Activated CD4-positive, alpha-beta T cell treated with anti-CD3 and anti-CD28 coated beads, Interleukin-2, Interleukin-6, amounts not matched to agents 100 ng/mL and 50 ng/mL, durations not matched to agents 16 hours and 8 hours (primary cell): ENCODE results near the gene NCLN.
"Not testable (repeated sequence)": the region's sequence is repeated elsewhere in the genome, so short reads cannot be mapped to it uniquely, and the experiment has no call there.

Experiments
- DNase-seq: peaks from one replicate; pipeline ENCODE4 v3.0.0-alpha.2; 2020

NCLN gene

DNA sequence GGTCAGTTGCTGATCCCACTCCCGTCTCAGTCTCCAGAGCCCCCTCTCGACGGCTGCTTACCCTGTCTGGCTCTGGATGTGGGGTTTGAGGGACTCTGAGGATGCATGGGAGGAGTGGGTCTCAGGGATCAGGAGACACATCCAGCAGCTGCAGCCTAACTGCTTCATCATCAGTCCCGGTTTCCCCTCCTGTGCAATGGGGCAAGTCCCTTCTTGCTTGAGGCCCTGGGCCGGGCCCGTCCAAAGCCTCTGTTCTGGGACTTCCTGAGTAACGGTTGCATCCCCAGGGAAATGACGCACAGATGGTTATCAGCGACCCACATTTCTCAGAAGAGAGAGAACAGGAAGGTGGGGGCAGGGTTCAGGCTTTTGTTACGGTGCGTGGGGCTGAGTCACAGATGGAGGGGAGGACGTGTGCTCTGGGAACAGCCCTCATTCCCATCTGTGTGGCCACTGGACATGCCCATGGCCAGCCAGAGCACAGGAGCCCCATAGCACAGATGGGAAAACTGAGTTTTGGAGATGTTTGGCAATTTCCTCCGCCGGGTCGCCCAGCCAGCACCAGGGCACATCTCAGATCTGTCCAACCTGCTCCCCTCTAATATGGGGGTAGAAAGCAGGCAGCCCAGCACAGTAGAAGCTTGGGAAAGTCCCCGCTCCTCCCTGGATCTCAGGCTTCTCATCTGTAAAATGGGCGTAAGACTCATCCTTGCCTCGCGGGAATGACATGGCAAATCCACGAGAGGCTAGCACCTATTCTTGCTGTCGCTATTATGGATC, 30.6 kb upstream of the NCLN start:
- DNase-seq, result peak; percentile 94

DNA sequence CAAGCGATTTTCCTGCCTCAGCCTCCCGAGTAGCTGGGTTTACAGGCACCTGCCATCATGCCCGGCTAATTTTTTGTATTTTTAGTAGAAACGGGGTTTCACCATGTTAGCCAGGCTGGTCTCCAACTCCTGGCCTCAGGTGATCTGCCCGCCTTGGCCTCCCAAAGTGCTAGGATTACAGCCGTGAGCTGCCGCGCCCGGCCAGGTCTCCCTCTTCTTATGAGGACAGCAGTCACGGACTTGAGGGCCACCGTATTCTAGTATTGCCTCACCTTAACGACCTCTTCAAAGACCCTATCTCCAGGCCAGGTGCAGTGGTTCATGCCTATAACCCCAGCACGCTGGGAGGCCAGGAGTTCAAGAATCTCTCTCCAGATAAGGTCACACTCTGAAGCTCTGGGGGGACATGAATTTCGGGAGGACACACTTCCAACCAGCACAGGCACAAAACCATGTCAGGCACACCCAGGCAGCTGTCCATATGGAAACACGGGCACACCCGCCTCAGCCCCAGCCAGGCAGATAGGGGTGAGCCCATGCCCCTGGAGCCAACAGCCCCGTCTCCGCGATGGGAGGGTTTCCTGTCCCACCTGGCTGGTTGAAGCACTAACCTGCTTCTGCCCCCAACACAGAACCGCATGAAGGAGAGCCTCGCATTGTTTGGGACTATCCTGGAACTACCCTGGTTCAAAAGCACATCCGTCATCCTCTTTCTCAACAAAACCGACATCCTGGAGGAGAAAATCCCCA, 28.5 kb upstream of the NCLN start:
- DNase-seq, result no peak

DNA sequence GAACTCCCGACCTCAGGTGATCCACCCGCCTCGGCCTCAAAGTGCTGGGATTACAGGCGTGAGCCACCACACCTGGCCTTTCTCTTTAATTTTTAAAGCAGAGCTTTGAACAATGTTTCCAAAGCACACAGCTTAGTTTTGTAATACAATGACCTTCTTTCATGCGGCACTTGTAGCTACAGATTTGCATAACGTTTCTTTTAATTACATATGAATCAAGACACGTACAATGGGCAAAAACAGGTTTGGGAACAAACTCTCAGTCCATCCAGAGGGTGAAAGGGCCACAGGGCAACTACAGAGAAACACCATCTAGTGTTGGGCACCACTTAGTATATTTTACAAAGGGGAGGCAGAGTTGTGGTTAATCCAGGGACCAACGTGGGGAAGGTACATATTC, 26.2 kb upstream of the NCLN start:
- DNase-seq, result no peak

DNA sequence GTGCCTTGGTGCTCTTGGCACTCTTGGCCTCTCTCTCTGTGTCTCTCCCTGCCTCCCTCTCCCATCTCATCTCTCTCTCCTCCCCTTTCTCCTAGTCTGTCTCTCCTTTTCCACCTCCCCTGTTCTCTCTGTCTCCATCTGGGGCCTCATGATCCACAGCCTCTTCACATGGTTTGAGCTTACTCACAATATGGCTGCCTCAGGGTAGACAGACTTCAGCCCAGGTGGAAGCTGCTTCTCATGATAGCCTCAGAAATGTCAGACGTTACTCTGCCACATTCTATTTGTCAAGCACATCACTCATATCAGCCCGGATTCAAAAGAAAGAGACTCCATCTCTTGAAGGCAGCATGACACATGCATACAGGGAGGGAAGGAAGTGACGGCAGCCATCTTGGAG, 25.5 kb upstream of the NCLN start:
- no peak for DNase-seq

DNA sequence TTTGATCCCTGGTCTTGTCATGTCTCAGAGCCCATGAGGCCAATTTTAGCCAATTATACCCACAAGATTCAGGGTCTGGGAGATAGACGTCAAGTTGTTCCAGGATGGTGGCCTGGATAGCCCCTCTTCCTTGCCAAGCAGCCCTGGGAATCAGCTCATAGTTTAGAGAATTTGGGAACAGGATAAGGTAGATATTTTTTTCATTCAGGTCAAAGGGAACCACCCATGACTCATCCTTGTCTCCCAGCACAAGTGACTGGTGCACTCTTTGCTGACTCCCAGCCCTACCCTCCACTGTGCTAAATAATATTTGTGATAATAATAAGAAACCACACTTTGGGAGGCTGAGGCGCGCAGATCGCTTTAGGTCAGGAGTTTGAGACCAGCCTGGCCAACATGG, 24.3 kb upstream of the NCLN start:
- no peak for DNase-seq

DNA sequence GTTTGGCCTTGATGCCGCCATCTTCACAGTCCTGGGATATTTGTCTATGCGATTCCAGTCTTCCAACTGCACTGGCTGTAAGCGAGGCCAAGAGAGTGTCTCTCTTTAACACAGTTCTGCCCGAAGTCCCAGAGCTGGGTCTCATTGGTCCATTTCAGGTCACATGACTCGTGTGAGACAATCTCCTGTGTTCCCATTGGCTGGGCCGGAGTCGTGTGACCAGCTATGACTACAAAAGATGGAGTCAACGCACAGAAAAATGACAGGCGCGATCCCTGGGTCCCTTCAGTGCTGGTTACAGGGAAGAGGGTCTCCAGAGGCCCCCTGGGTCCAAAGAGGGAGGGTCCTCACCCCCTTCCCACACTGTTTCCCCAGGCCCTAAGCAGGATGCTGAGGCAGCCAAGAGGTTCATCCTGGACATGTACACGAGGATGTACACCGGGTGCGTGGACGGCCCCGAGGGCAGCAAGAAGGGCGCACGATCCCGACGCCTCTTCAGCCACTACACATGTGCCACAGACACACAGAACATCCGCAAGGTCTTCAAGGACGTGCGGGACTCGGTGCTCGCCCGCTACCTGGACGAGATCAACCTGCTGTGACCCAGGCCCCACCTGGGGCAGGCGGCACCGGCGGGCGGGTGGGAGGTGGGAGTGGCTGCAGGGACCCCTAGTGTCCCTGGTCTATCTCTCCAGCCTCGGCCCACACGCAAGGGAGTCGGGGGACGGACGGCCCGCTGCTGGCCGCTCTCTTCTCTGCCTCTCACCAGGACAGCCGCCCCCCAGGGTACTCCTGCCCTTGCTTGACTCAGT, 23.1 kb upstream of the NCLN start:
- peak; percentile 51 for DNase-seq

DNA sequence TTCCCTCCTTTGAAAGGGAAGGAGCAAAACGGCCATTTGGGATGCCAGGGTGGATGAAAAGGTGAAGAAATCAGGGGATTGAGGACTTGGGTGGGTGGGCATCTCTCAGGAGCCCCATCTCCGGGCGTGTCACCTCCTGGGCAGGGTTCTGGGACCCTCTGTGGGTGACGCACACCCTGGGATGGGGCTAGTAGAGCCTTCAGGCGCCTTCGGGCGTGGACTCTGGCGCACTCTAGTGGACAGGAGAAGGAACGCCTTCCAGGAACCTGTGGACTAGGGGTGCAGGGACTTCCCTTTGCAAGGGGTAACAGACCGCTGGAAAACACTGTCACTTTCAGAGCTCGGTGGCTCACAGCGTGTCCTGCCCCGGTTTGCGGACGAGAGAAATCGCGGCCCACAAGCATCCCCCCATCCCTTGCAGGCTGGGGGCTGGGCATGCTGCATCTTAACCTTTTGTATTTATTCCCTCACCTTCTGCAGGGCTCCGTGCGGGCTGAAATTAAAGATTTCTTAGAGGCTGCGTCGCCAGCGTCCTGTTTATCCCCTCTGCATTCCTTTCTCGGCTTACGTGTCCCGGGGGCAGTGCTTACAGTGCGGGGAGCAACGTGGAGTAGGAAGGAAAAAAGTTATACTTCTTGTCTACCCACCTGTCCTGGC, 22.4 kb upstream of the NCLN start:
- peak; percentile 85 for DNase-seq

DNA sequence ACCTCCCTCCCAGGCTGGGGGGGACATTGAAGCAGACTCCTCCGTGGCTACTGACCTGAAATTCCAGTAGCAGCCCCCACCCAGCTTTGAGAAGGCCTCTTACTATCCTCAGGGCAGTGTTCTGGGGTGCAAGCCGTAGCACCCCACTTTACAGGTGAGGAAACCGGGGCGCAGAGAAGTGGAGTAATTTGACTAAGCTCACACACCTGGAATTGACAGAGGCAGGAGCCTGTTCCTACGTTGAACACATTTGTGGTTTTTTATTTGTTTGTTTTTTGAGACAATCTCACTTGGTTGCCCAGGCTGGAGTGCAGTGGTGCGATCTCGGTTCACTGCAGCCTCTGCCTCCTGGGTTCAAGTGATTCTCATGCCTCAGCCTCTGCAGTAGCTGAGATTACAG, 21.8 kb upstream of the NCLN start:
- no peak for DNase-seq

DNA sequence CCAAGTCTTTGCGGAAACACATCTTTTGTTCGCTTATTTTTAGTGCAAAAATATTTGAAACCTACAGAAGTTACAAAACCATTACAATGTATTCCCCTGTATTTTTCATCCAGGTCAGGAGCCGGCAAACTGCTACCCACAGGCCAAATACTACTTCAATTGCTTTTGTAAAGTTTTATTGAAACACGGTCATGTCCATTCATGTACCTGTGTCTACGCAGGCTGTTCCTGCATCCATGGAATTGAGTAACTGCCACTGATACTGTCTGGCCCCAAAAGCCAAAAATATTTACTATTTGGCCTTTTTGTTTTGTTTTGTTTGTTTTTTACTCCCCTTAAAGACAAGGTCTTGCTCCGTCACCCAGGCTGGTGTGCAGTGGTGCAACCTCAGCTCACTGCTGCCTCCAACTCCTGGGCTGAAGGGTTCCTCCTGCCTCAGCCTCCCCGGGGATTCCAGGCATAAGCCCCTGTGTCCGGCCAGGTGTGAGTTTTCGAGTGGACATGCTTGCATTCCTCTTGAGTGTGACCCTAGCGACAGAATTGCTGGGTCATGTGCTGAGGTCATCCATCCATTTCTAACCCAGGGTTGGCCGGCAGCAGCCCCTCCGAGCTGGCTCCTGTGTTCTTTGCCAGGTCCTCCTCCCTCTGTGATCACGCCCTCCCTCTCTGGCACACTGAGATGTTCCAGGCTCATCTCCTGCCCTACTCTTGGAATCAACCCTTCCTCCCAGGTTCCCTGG, 18.0 kb upstream of the NCLN start:
- DNase-seq, result no peak

DNA sequence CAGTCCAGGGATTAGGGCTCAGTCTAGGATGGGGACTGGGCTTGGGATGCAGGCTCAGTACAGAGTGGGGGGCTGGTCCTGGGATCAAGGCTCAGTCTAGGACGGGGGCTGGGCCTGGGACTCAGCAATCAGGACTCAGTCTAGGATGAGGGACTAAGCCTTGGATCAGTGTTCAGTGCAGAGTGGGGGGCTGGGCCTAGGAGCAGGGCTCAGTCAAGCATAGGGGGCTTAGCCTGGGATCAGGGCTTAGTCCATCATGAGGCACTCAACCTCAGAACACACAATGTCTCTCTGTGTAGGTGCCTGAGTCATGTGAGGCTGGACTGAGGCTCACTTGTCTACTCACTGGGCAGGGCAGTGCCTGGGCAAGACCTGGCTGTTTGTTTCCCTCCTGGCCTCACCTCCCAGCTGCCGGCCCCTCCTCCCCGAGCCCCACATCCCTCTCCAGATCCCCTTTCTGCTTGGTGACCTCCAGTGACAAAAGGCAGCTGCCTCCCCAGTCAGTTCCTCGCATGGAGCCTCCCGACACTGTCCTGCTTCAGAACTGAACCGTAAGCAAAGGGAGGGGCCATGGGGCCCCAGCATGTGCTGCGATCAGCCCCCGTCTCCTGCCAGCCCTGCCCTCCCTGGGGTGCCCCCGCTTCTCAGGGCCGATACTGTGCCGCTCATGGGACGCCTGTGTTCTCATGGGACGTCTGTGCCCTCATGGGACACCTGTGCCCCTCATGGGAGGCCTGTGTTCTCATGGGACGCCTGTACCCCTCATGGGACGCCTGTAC, 13.6 kb upstream of the NCLN start:
- no peak for DNase-seq

DNA sequence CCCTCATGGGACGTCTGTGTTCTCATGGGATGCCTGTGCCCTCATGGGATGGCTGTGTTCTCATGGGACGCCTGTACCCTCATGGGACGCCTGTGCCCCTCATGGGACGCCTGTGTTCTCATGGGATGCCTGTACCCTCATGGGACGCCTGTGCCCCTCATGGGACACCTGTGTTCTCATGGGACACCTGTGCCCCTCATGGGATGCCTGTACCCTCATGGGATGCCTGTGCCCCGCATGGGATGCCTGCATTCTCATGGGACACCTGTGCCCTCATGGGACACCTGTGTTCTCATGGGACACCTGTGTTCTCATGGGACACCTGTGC, 13.1 kb upstream of the NCLN start:
- not testable (repeated sequence) for DNase-seq

DNA sequence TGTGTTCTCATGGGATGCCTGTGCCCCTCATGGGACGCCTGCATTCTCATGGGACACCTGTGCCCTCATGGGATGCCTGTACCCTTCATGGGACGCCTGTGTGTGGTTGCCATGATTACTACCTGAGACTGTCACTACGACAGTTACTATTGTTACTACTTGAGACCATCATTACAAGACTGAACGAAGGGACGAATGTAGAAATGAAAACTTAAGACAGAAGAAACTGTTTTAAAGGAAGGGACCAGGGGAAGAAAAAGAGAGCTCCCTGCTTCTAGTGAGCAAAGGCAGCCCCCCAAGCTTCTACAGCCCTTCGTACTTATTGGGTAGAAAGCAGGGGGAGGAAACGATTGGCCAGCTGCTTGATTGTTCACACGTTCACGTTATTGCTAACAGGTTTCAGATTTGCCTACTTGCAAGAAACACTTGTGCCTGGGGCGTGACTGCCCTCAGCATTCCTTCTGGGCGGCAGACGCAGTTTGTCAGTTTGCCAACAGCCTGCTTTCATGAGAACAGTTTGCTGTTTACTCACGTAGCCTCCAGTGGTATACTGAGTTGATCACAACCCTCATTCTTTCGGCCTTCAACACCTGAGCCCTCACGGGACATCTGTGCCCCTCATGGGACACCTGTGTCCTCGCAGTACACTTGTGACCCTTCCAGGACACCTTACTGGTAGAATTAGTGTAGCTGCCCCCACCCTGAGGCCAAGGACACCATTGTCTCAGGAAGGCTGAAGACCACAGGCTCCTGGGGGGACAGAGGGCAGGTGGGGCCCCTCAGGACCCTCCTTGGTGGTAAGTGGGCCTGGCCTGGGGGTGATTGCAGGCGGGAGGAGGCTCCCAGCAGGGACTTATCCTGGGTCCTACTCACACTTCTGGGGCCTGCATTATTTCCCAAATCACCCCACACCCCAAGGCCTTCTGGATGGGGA, 9.7 kb upstream of the NCLN start:
- peak; percentile 61 for DNase-seq

DNA sequence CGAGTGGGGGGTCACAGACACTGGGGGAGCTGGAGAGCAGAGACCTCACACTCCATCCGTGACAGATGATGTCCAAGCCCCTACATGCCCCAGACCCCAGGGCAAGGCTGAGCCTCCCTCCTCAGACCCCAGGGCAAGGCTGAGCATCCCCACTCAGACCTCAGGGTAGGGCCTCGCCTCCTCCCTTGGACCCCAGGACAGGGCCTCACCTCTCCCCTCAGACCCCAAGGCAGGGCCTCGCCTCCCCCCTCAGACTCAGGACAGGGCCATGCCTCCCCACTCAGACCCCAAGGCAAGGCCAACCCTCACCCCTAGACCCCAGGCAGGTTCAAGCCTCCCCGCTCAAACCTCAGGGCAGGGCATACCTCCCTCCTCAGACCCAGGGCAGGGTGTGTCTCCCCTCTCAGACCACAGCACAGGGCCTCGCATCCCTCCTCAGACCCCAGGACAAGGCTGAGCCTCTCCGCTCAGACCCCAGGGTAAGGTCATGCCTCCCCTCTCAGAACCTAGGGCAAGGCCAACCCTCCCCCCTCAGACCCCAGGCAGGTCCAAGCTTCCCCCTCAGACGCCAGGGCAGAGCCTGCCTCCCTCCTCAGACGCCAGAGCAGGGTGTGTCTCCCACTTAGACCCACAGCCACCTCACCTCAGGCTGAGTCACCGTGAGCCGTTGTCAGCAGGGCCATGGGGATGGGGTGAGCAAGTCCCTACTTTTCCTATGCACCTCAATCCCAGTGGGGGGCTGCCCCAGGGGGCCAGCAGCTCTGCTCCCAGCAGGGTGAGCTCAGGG, 8.8 kb upstream of the NCLN start:
- DNase-seq, result peak; percentile 80

DNA sequence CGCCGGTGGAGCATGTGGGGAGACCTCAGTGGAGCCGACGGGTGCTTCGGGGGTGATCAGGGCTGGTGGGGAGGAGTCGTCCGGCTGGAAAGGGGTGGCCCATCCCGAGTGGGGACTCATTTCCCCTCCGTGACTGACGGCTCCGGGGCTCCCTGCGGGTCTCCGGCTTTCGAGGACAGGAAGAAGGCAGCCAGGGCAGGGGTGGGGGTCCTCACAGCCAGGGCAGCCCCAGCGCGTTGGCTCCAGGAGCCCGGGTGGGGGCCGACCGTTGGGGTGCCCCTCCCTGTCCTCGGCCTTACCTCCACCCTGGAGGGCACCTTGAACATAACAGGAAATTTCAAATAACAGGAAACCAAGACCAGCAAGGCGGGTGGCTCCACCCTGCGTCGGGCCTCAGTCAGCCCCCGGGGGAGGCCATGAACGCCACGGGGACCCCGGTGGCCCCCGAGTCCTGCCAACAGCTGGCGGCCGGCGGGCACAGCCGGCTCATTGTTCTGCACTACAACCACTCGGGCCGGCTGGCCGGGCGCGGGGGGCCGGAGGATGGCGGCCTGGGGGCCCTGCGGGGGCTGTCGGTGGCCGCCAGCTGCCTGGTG, 7.3 kb upstream of the NCLN start, which contains the start of gene S1PR4:
TSS of gene S1PR4 (plus strand) at position 393 of the 596 bp plus-strand sequence. CDS start at position 417, 24 bp downstream.
- DNase-seq, result peak; percentile 87

DNA sequence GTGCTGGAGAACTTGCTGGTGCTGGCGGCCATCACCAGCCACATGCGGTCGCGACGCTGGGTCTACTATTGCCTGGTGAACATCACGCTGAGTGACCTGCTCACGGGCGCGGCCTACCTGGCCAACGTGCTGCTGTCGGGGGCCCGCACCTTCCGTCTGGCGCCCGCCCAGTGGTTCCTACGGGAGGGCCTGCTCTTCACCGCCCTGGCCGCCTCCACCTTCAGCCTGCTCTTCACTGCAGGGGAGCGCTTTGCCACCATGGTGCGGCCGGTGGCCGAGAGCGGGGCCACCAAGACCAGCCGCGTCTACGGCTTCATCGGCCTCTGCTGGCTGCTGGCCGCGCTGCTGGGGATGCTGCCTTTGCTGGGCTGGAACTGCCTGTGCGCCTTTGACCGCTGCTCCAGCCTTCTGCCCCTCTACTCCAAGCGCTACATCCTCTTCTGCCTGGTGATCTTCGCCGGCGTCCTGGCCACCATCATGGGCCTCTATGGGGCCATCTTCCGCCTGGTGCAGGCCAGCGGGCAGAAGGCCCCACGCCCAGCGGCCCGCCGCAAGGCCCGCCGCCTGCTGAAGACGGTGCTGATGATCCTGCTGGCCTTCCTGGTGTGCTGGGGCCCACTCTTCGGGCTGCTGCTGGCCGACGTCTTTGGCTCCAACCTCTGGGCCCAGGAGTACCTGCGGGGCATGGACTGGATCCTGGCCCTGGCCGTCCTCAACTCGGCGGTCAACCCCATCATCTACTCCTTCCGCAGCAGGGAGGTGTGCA, 6.6 kb upstream of the NCLN start:
- peak; percentile 53 for DNase-seq

DNA sequence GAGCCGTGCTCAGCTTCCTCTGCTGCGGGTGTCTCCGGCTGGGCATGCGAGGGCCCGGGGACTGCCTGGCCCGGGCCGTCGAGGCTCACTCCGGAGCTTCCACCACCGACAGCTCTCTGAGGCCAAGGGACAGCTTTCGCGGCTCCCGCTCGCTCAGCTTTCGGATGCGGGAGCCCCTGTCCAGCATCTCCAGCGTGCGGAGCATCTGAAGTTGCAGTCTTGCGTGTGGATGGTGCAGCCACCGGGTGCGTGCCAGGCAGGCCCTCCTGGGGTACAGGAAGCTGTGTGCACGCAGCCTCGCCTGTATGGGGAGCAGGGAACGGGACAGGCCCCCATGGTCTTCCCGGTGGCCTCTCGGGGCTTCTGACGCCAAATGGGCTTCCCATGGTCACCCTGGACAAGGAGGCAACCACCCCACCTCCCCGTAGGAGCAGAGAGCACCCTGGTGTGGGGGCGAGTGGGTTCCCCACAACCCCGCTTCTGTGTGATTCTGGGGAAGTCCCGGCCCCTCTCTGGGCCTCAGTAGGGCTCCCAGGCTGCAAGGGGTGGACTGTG, 5.9 kb upstream of the NCLN start:
- peak; percentile 51 for DNase-seq

DNA sequence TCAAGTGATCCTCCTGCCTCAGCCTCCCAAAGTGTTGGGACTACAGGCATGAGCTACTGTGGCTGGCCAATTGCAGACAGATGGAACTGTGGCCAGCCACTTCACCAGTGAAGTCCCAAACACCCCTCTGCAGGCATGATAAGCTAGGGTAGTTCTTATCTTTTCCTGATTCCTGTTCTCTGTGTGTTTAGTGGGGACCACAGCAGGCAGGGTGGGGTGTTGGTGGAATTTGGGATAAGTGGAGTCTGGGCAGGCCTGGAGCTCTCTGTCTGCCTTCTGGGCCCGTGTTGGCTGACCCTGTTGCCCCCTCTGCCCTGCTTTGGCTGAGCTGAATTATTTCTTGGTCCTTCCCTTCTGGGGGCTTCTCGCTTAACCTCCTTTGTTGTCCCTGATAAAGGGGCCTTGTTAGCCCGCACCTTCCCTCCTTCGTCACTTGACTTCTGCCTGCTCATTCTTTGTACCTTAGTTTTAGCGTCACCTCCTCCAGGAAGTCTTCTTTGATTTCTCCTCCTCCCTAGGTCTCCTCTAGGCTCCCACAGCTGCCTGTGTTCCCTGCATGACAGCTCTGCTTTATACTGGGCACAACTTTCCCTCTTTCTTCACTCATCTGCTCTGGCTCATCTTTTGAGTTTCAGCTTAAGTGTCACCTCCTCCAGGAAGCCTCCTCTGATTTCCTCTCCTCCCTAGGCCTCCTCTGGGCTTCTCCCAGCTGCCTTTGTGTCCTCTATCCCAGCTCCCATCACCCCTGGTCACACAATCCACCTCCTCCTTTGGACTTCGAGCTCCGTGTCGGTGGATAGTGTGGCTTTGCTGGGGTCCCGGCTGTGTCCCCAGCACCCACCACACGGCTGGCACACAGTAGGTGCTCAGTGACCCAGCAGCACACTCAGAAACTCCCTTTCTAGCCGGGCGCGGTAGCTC, 1.7 kb upstream of the NCLN start:
- no peak for DNase-seq
